Kidney epithelial cell (primary cell): ENCODE measurements around the gene HSPA4. TPM values are rescaled to one million over a fixed set of nuclear protein-coding genes. Genes with fewer than 3 reads are reported as not detected.

Experiments used
- DNase-seq: peaks from one replicate; pipeline ENCODE4 v3.0.0-alpha.2; 2010; ENCODE audit warnings: low read depth
- H3K27me3 ChIP-seq: 2 replicates; pipeline ENCODE4 v1.6.0; 2011; ENCODE audit warnings: low read length; ENCODE audit not compliant: control insufficient read depth, insufficient read depth
- H3K36me3 ChIP-seq: 2 replicates; pipeline ENCODE4 v1.5.1; 2011; ENCODE audit warnings: low read length; ENCODE audit not compliant: control insufficient read depth, insufficient read depth
- H3K4me3 ChIP-seq: 2 replicates; pipeline ENCODE4 v1.5.1; 2011; ENCODE audit warnings: low read depth, mild to moderate bottlenecking, control low read depth, low read length
- CTCF ChIP-seq: IDR thresholded peaks from 2 replicates; pipeline ENCODE4 v1.5.1; 2011; ENCODE audit warnings: mild to moderate bottlenecking, moderate library complexity, low read length, control low read depth, inconsistent platforms; ENCODE audit not compliant: insufficient read depth, poor library complexity, severe bottlenecking
- total RNA-seq: library from RNA; depleted of rRNA; stranded (reverse); fragments of >200 nt; gene quantifications from 2 replicates; pipeline ENCODE4 v1.2.3, GENCODE V29; 2015

HSPA4 gene
- total RNA-seq, 1 donor from 2014 or later = 95.9 TPM

- no peaks in the 10 kb centered on the region for H3K27me3 ChIP-seq
- no peaks in the 10 kb centered on the region for H3K36me3 ChIP-seq
- no peak for TF ChIP-seq CTCF
- peak; percentile 70 for DNase-seq
- H3K4me3 ChIP-seq = peak within 1 kb of the TSS; percentile 69
Measured at GRCh38 chr5:133025804-133026663, 25.8 kb upstream of the HSPA4 start, which contains the start of gene ZCCHC10. Gene ZCCHC10 (minus strand): TSS chr5:133026549. CDS start chr5:133026537, 12 bp downstream.

- Histone ChIP-seq H3K27me3 (no peaks in the 10 kb centered on the region), H3K36me3 (no peaks in the 10 kb centered on the region), H3K4me3 (peak overlapping the region; percentile 69)
- no peak for TF ChIP-seq CTCF
- DNase-seq = no peak
Measured at GRCh38 chr5:133026664-133027153, 25.1 kb upstream of the HSPA4 start.

- H3K36me3 ChIP-seq = no peaks in the 10 kb centered on the region
- no peak overlapping the region for H3K4me3 ChIP-seq
- no peak for TF ChIP-seq CTCF
- H3K27me3 ChIP-seq = no peaks in the 10 kb centered on the region
- DNase-seq = no peak
Measured at GRCh38 chr5:133029416-133029815, 22.4 kb upstream of the HSPA4 start.

GRCh38 chr5:133030343-133031005 lies 21.3 kb upstream of the HSPA4 start:
- H3K36me3 ChIP-seq = no peaks in the 10 kb centered on the region
- no peaks in the 10 kb centered on the region for H3K27me3 ChIP-seq
- no peak overlapping the region for H3K4me3 ChIP-seq
- TF ChIP-seq CTCF = no peak
- DNase-seq = no peak

- no peak for TF ChIP-seq CTCF
Measured at GRCh38 chr5:133032852-133033742, 18.7 kb upstream of the HSPA4 start.

More at GRCh38 chr5:133032852-133033742, 18.7 kb upstream of the HSPA4 start:
- H3K4me3 ChIP-seq = no peak overlapping the region
- no peaks in the 10 kb centered on the region for H3K36me3 ChIP-seq
- no peaks in the 10 kb centered on the region for H3K27me3 ChIP-seq
- DNase-seq = no peak
